Endothelial cell of umbilical vein (primary cell): ENCODE measurements around the gene NKX6-2. TPM values are rescaled to one million over a fixed set of nuclear protein-coding genes. Genes with fewer than 3 reads are reported as not detected.

Source experiments
- BruUV-seq: library from RNA; stranded (reverse); fragments of 400-500 nt; replicated peaks from 2 replicates; lab custom pipeline; 2021; lab: Mats Ljungman, UMichigan
- CTCF ChIA-PET: fragments of 300-600, 350-600 bp; sonication (Branson Sonifier 250); formaldehyde crosslinking; loops from one replicate; lab custom pipeline; 2021; ENCODE audit warnings: antibody characterized with exemption, inconsistent platforms; lab: Charles Lee
- POLR2A ChIA-PET: fragments of 300-600, 350-600 bp; sonication (Branson Sonifier 250); formaldehyde crosslinking; loops from one replicate; lab custom pipeline; 2021; ENCODE audit warnings: antibody characterized with exemption, inconsistent platforms; lab: Charles Lee
- DNase-seq: peaks from one replicate; pipeline ENCODE4 v3.0.0-alpha.2; 2011; ENCODE audit warnings: low read depth, low spot score
- FAIRE-seq: peaks from 2 replicates; lab custom pipeline; 2011; peaks lifted over from hg19 to GRCh38; lab: Jason Lieb, UNC
- H2AFZ ChIP-seq: 2 replicates; pipeline ENCODE4 v1.6.0; 2012; ENCODE audit warnings: low read depth, low read length, control low read depth, inconsistent platforms
- H3K27ac ChIP-seq: 2 replicates; pipeline ENCODE4 v1.5.1; 2011; ENCODE audit warnings: low read depth, mild to moderate bottlenecking, control low read depth, low read length, moderate library complexity; ENCODE audit not compliant: insufficient read depth
- H3K27me3 ChIP-seq, 2 experiments: 2 replicates each; pipeline versions ENCODE4 v1.6.0 to v1.6.1; 2011; ENCODE audit warnings: low read length in 2 of 2, mixed read lengths in 1 of 2; ENCODE audit not compliant: control insufficient read depth in 2 of 2, insufficient read depth in 2 of 2
- H3K36me3 ChIP-seq, 2 experiments: 2 replicates in 1 of 2; 3 replicates in 1 of 2; pipeline ENCODE4 v1.5.1; 2011; ENCODE audit warnings: low read length in 2 of 2, mild to moderate bottlenecking in 1 of 2, moderate library complexity in 1 of 2; ENCODE audit not compliant: control insufficient read depth in 2 of 2, insufficient read depth in 2 of 2; ENCODE audit errors: extremely low read depth in 1 of 2
- H3K4me1 ChIP-seq: 3 replicates; pipeline ENCODE4 v1.5.1; 2011; ENCODE audit warnings: mild to moderate bottlenecking, low read length; ENCODE audit not compliant: control insufficient read depth, insufficient read depth; ENCODE audit errors: extremely low read depth
- H3K4me2 ChIP-seq: 2 replicates; pipeline ENCODE4 v1.6.1; 2011; ENCODE audit warnings: low read length, control low read depth, mixed read lengths; ENCODE audit not compliant: insufficient read depth
- H3K4me3 ChIP-seq, 3 experiments: fragments of 200-600 bp in 1 of 3; sonication (generic), shearing (Covaris generic) in 1 of 3; replicated peaks in 1 of 3; 2 replicates each; pipeline ENCODE4 v1.5.1; 2011 to 2016; ENCODE audit warnings: control low read depth in 3 of 3, low read length in 3 of 3, mild to moderate bottlenecking in 2 of 3, inconsistent platforms in 1 of 3, low read depth in 1 of 3, moderate library complexity in 1 of 3; ENCODE audit not compliant: insufficient read depth in 1 of 3
- H3K79me2 ChIP-seq: 2 replicates; pipeline ENCODE4 v1.6.0; 2012; ENCODE audit warnings: low read length, inconsistent platforms; ENCODE audit not compliant: control insufficient read depth, insufficient read depth
- H3K9ac ChIP-seq: replicated peaks from 2 replicates; pipeline ENCODE3; 2011; ENCODE audit warnings: low read length, control low read depth; ENCODE audit not compliant: insufficient read depth; ENCODE audit errors: extremely low read depth
- H3K9me1 ChIP-seq: replicated peaks from 3 replicates; pipeline ENCODE4 v1.6.0; 2011; ENCODE audit warnings: mild to moderate bottlenecking, low read length; ENCODE audit not compliant: control insufficient read depth, insufficient read depth; ENCODE audit errors: extremely low read depth
- H3K9me3 ChIP-seq: replicated peaks from 2 replicates; pipeline ENCODE4 v1.5.1; 2012; ENCODE audit warnings: low read length, inconsistent platforms; ENCODE audit not compliant: control insufficient read depth, insufficient read depth
- H4K20me1 ChIP-seq: replicated peaks from 2 replicates; pipeline ENCODE3; 2011; ENCODE audit warnings: mild to moderate bottlenecking, low read length; ENCODE audit not compliant: control insufficient read depth, insufficient read depth; ENCODE audit errors: extremely low read depth
- EZH2 ChIP-seq: IDR thresholded peaks from 2 replicates; pipeline ENCODE4 v1.6.1; 2012; ENCODE audit warnings: borderline replicate concordance, low read depth, mild to moderate bottlenecking, moderate library complexity, low read length, inconsistent platforms; ENCODE audit not compliant: severe bottlenecking
- FOS ChIP-seq: IDR thresholded peaks from 2 replicates; pipeline ENCODE4 v1.6.1; 2011; ENCODE audit warnings: mild to moderate bottlenecking, low read length, moderate library complexity, borderline replicate concordance; ENCODE audit not compliant: insufficient read depth
- GATA2 ChIP-seq: IDR thresholded peaks from 2 replicates; pipeline ENCODE4 v1.7.0; 2011; ENCODE audit warnings: low read depth, mild to moderate bottlenecking, moderate library complexity, mixed read lengths, low read length; ENCODE audit not compliant: insufficient read length, insufficient read depth
- JUN ChIP-seq: IDR thresholded peaks from 2 replicates; pipeline ENCODE4 v1.6.1; 2011; ENCODE audit warnings: borderline replicate concordance, low read depth; ENCODE audit not compliant: insufficient read length, insufficient read depth
- MYC ChIP-seq: IDR thresholded peaks from one replicate; pipeline ENCODE4 v1.6.1; 2011; ENCODE audit warnings: mild to moderate bottlenecking, low read depth, low read length
- POLR2A ChIP-seq: IDR thresholded peaks from 2 replicates; pipeline ENCODE4 v1.6.1; 2012; ENCODE audit warnings: low read depth, mild to moderate bottlenecking, control low read depth, low read length
- POLR2AphosphoS5 ChIP-seq: IDR thresholded peaks from 2 replicates; pipeline ENCODE4 v1.6.1; 2012; ENCODE audit warnings: low read depth, mild to moderate bottlenecking, control low read depth, low read length, moderate library complexity; ENCODE audit not compliant: insufficient read depth
- dilution Hi-C: fragments of 300-500 bp; cut with MboI; formaldehyde crosslinking; loops from one replicate; pipeline ENCODE4 v1.15.0; 2019; ENCODE audit warnings: low sequenced_read_pairs; ENCODE audit not compliant: extremely low pct_ligation_motif_present
- intact Hi-C: fragments of 100-400 bp; cut with micrococcal nuclease; formaldehyde crosslinking; loops from one replicate; pipeline ENCODE4 v1.10.0; 2022
- polyA plus RNA-seq, 4 experiments: library from polyadenylated mRNA; depleted of rRNA in 3 of 4; stranded (reverse) in 3 of 4; unstranded in 1 of 4; fragments of >200 nt; gene quantifications; 2 replicates each; pipeline versions ENCODE4 v1.2.1 to v1.2.3, GENCODE V29; 2011 to 2012; ENCODE audit warnings: missing spikeins in 1 of 4
- total RNA-seq: library from RNA; stranded (reverse); gene quantifications from 2 replicates; pipeline ENCODE4 v1.2.3, GENCODE V29; 2021
- TF ChIP-seq, protein P1 (sequence below), 2 donors: IDR thresholded peaks; 1 replicate in 1 of 2; 2 replicates in 1 of 2; pipeline ENCODE4 v1.5.1; 2011; ENCODE audit warnings: low read length in 2 of 2, mild to moderate bottlenecking in 2 of 2, moderate library complexity in 2 of 2, control low read depth in 1 of 2, inconsistent platforms in 1 of 2, low read depth in 1 of 2; ENCODE audit not compliant: insufficient read depth in 1 of 2; ENCODE audit errors: extremely low read depth in 1 of 2
- TF ChIP-seq, protein P2 (sequence below): IDR thresholded peaks from 2 replicates; pipeline ENCODE4 v1.6.1; 2011; ENCODE audit not compliant: insufficient read depth, insufficient read length

NKX6-2 gene
- total and polyA plus RNA-seq, 2 donors (not counting 3 experiments of a cell fraction or from before 2014, with no cell fraction given), result not detected

DNA sequence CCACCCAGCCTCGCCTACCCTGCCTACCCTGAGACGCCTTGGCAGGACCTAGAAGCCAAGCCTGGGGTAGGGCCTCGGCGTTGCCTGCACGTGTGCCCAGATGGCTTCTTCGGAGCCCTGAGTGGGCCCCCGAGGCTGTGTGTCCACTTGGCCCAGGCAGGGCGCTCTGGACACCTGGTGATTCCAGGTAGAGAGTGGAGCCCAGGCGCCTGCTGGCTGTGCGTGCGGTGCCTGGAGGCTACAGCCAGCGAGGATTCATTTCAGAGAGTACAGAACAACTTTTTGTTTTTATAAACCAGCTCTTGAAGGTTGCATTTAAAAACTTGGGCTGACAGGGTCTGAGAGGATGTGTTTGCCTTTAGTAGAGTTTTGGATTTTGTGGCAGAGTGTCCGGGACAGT is 40.0 kb downstream of the NKX6-2 start:
- TF ChIP-seq EZH2 (no peak), GATA2 (no peak), MYC (no peak), FOS (no peak), JUN (no peak), POLR2AphosphoS5 (no peak), POLR2A (no peak)
- TF ChIP-seq, protein P1, sequence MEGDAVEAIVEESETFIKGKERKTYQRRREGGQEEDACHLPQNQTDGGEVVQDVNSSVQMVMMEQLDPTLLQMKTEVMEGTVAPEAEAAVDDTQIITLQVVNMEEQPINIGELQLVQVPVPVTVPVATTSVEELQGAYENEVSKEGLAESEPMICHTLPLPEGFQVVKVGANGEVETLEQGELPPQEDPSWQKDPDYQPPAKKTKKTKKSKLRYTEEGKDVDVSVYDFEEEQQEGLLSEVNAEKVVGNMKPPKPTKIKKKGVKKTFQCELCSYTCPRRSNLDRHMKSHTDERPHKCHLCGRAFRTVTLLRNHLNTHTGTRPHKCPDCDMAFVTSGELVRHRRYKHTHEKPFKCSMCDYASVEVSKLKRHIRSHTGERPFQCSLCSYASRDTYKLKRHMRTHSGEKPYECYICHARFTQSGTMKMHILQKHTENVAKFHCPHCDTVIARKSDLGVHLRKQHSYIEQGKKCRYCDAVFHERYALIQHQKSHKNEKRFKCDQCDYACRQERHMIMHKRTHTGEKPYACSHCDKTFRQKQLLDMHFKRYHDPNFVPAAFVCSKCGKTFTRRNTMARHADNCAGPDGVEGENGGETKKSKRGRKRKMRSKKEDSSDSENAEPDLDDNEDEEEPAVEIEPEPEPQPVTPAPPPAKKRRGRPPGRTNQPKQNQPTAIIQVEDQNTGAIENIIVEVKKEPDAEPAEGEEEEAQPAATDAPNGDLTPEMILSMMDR (IDR thresholded peaks at IDR 0.05; ENCODE audit: extremely low read depth in 1 of 2, insufficient read depth in 1 of 2, low read depth in 1 of 2, low read length in 2 of 2), result no peak
- TF ChIP-seq, protein P2, sequence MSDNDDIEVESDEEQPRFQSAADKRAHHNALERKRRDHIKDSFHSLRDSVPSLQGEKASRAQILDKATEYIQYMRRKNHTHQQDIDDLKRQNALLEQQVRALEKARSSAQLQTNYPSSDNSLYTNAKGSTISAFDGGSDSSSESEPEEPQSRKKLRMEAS, result no peak
- DNase-seq, result no peak
- H3K79me2 ChIP-seq, result no peaks in the 10 kb centered on the region
- H4K20me1 ChIP-seq, result no peaks in the 10 kb centered on the region
- H3K27me3 ChIP-seq, result no peaks in the 10 kb centered on the region
- H2AFZ ChIP-seq, result no peak overlapping the region
- H3K4me3 ChIP-seq, result no peak overlapping the region
- no peaks in the 10 kb centered on the region for H3K36me3 ChIP-seq
- H3K27ac ChIP-seq, result no peak overlapping the region
- no peak for FAIRE-seq
- H3K4me2 ChIP-seq, result no peak overlapping the region
- intact Hi-C loops, result no loop called here
- H3K9me3 ChIP-seq, result no peaks in the 10 kb centered on the region
- no peaks in the 10 kb centered on the region for H3K9me1 ChIP-seq
- no peaks in the 10 kb centered on the region for H3K4me1 ChIP-seq
- dilution Hi-C loops, result no loop called here
- no peak overlapping the region for H3K9ac ChIP-seq
- CTCF ChIA-PET, result no interaction called here
- POLR2A ChIA-PET, result no interaction called here
- BruUV-seq, result no TSS peak
